ENCODE results near the gene EHD1.

- TF ChIP-seq CTCF (IDR thresholded peaks at IDR 0.05) = no peak
- TF ChIP-seq POLR2A (IDR thresholded peaks at IDR 0.05) = no peak
Measured at GRCh38 chr11:64877390-64878222, 815 bp downstream of the EHD1 start.

Measured in thyroid gland (tissue), 4 donors.